Glutamatergic neuron (in vitro differentiated cells): ENCODE measurements around the gene MYO1E. TPM values are rescaled to one million over a fixed set of nuclear protein-coding genes. Genes with fewer than 3 reads are reported as not detected.

Source experiments
- DNase-seq: peaks from one replicate; pipeline ENCODE4 v3.0.0; 2022
- H3K27ac Mint-ChIP-seq: one replicate; pipeline ENCODE4 v1.8.0; 2020; ENCODE audit warnings: mild to moderate bottlenecking, mixed read lengths, inconsistent platforms; ENCODE audit not compliant: unreplicated experiment
- H3K27me3 Mint-ChIP-seq: one replicate; pipeline ENCODE4 v1.8.0; 2020; ENCODE audit warnings: mild to moderate bottlenecking, moderate library complexity, mixed read lengths, inconsistent platforms; ENCODE audit not compliant: unreplicated experiment
- H3K36me3 Mint-ChIP-seq: one replicate; pipeline ENCODE4 v1.8.0; 2020; ENCODE audit warnings: mild to moderate bottlenecking, mixed read lengths, inconsistent platforms; ENCODE audit not compliant: unreplicated experiment
- H3K4me1 Mint-ChIP-seq: one replicate; pipeline ENCODE4 v1.8.0; 2020; ENCODE audit warnings: mild to moderate bottlenecking, low read depth, mixed read lengths, inconsistent platforms; ENCODE audit not compliant: unreplicated experiment
- H3K4me3 Mint-ChIP-seq: one replicate; pipeline ENCODE4 v1.8.0; 2020; ENCODE audit warnings: mild to moderate bottlenecking, mixed read lengths, inconsistent platforms; ENCODE audit not compliant: unreplicated experiment
- H3K9me3 Mint-ChIP-seq: one replicate; pipeline ENCODE4 v1.8.0; 2020; ENCODE audit warnings: mild to moderate bottlenecking, moderate library complexity, mixed read lengths, inconsistent platforms; ENCODE audit not compliant: unreplicated experiment
- CTCF ChIP-seq: fragments of 200-600 bp; sonication (generic); IDR thresholded peaks from one replicate; pipeline ENCODE4 v1.5.0; 2021; ENCODE audit not compliant: partially characterized antibody, unreplicated experiment
- long read RNA-seq: library from polyadenylated mRNA; unstranded; transcript quantifications from one replicate; pipeline ENCODE4 v2.0.0, GENCODE V29; 2020; ENCODE audit not compliant: unreplicated experiment
- total RNA-seq: library from RNA; stranded (reverse); fragmentation: NEBNext Ultra II Directional; extraction: Animal tissue kit (Norgen Biotek cat#: 25700); gene quantifications from one replicate; pipeline ENCODE4 v1.2.1, GENCODE V29; 2021; ENCODE audit not compliant: unreplicated experiment

Gene MYO1E
- total RNA-seq: 7.9 TPM
- long read RNA-seq: 0 reads

GRCh38 chr15:59372352-59373211 is at the start of gene MYO1E:
Gene MYO1E (minus strand): TSS chr15:59372871. CDS start chr15:59372500, 371 bp downstream.
- Mint-ChIP-seq H3K27ac (peak within 1 kb of the TSS; percentile 55), H3K9me3 (no peaks in the 10 kb centered on the region), H3K4me1 (peaks cover 4% of the 10 kb centered on the region), H3K4me3 (peak within 1 kb of the TSS; percentile 97), H3K36me3 (no peaks in the 10 kb centered on the region), H3K27me3 (peaks cover 11% of the 10 kb centered on the region)
- peak; percentile 64 for DNase-seq
- TF ChIP-seq CTCF: no peak

GRCh38 chr15:59420986-59421618 is 48.4 kb upstream of the MYO1E start:
- H3K36me3 Mint-ChIP-seq: no peaks in the 10 kb centered on the region
- TF ChIP-seq CTCF: no peak
- no peak overlapping the region for H3K27ac Mint-ChIP-seq
- H3K4me3 Mint-ChIP-seq: no peak overlapping the region
- H3K4me1 Mint-ChIP-seq: no peaks in the 10 kb centered on the region
- no peak for DNase-seq
- H3K27me3 Mint-ChIP-seq: peaks cover 4% of the 10 kb centered on the region
- H3K9me3 Mint-ChIP-seq: no peaks in the 10 kb centered on the region

- Mint-ChIP-seq H3K4me3 (no peak overlapping the region), H3K4me1 (no peaks in the 10 kb centered on the region), H3K36me3 (no peaks in the 10 kb centered on the region), H3K9me3 (peaks cover 1% of the 10 kb centered on the region), H3K27me3 (peaks cover 4% of the 10 kb centered on the region), H3K27ac (no peak overlapping the region)
- no peak for TF ChIP-seq CTCF
- DNase-seq: no peak
Observed at GRCh38 chr15:59420108-59420507, 47.4 kb upstream of the MYO1E start.

- Mint-ChIP-seq H3K27ac (no peak overlapping the region), H3K9me3 (peaks cover 1% of the 10 kb centered on the region), H3K27me3 (peaks cover 4% of the 10 kb centered on the region), H3K4me1 (no peaks in the 10 kb centered on the region), H3K36me3 (no peaks in the 10 kb centered on the region), H3K4me3 (no peak overlapping the region)
- no peak for TF ChIP-seq CTCF
- no peak for DNase-seq
Observed at GRCh38 chr15:59419170-59419569, 46.5 kb upstream of the MYO1E start.

GRCh38 chr15:59416816-59417215 is 44.1 kb upstream of the MYO1E start:
- Mint-ChIP-seq H3K9me3 (peaks cover 1% of the 10 kb centered on the region), H3K36me3 (no peaks in the 10 kb centered on the region), H3K4me3 (no peak overlapping the region), H3K4me1 (peaks cover 6% of the 10 kb centered on the region), H3K27ac (no peak overlapping the region), H3K27me3 (peaks cover 3% of the 10 kb centered on the region)
- no peak for DNase-seq
- TF ChIP-seq CTCF: no peak
